Urothelium cell line (cell line): Measurements from ENCODE around the gene SPINK4.

Experiments
- DNase-seq: peaks from one replicate; pipeline ENCODE4 v3.0.0; 2011; ENCODE audit warnings: low spot score, mixed read lengths
- FAIRE-seq: peaks from 2 replicates; lab custom pipeline; 2011; peaks lifted over from hg19 to GRCh38; lab: Jason Lieb, UNC

The SPINK4 gene

GRCh38 chr9:33290247-33291030 is 50.5 kb downstream of the SPINK4 start, which contains the start of gene NFX1:
TSS of gene NFX1 (plus strand) at chr9:33290516. CDS start at chr9:33290573, 57 bp downstream.
- FAIRE-seq (peak; percentile 92), DNase-seq (peak; percentile 98)

GRCh38 chr9:33291031-33291397 is 51.0 kb downstream of the SPINK4 start:
- FAIRE-seq, result no peak
- DNase-seq, result no peak

- no peak for DNase-seq
- no peak for FAIRE-seq
Measured at GRCh38 chr9:33291901-33292300, 51.9 kb downstream of the SPINK4 start.

GRCh38 chr9:33293782-33294181 is 53.8 kb downstream of the SPINK4 start:
- FAIRE-seq (no peak), DNase-seq (no peak)

- FAIRE-seq, result no peak
- DNase-seq, result no peak
Measured at GRCh38 chr9:33294670-33295432, 54.9 kb downstream of the SPINK4 start.

- DNase-seq (no peak), FAIRE-seq (no peak)
Measured at GRCh38 chr9:33295571-33295970, 55.6 kb downstream of the SPINK4 start.

- no peak for DNase-seq
- FAIRE-seq, result no peak
Measured at GRCh38 chr9:33297432-33297831, 57.5 kb downstream of the SPINK4 start.
